GM13976 (cell line): ENCODE measurements around the gene CBLIF.
"Not testable (repeated sequence)": the region's sequence is repeated elsewhere in the genome, so short reads cannot be mapped to it uniquely, and the experiment has no call there.

ENCODE experiments used
- DNase-seq: peaks from one replicate; pipeline ENCODE4 v3.0.0; 2012; ENCODE audit warnings: low spot score
- CTCF ChIP-seq: IDR thresholded peaks from 2 replicates; pipeline ENCODE4 v1.5.1; 2012; ENCODE audit warnings: borderline replicate concordance, mild to moderate bottlenecking; ENCODE audit not compliant: insufficient read depth; ENCODE audit errors: extremely low read depth, missing control alignments, control extremely low read depth
- in situ Hi-C: fragments of 300-500 bp; cut with MboI; formaldehyde crosslinking; loops from one replicate; pipeline ENCODE4 v1.12.0; 2022; ENCODE audit warnings: low sequenced_read_pairs, mixed read lengths, inconsistent platforms; ENCODE audit not compliant: unreplicated experiment

CBLIF gene

GRCh38 chr11:59833602-59834001, 11.7 kb downstream of the CBLIF start:
- TF ChIP-seq CTCF: no peak
- in situ Hi-C loops: no loop called here
- no peak for DNase-seq

GRCh38 chr11:59829358-59829757, 15.9 kb downstream of the CBLIF start:
- in situ Hi-C loops: loop anchor here (10.0 kb wide), 1 partner anchor 425 kb away; no protein-coding TSS in a partner anchor
- DNase-seq: no peak
- TF ChIP-seq CTCF: no peak

DNA sequence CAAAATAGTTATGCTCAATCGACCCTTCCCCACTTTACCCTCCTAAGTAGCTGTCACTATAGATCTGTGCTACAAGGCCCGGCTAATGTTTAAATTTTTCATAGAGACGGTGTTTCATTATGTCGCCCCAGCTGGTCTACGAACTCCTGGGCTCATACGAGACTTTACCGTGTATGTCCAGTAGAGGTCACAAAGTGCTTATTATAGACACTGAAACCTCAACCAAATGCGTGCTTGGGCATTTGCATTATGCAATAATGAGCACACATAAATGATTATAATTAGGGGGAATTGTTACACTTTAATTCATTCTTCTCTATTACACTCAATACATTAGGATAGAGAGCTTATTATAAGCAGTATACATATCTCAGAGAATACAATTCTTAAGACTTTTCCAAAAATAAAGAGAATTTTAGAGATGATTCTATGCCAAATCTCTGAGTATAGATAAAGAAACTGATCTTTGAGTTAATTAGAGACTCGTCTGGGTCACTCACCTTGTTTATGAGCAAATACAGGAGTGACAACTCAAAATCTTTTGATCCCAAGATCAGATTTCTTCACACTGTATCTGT, 22.2 kb downstream of the CBLIF start:
- in situ Hi-C loops: loop anchor here (10.0 to 25.0 kb wide), 3 partner anchors 286 to 639 kb away; partner anchors contain the start of gene MS4A1
- TF ChIP-seq CTCF: peak; percentile 51
- DNase-seq: peak; percentile 64

GRCh38 chr11:59818572-59818971, 26.7 kb downstream of the CBLIF start:
- in situ Hi-C loops: loop anchor here (25.0 kb wide), 2 partner anchors 281 to 644 kb away; partner anchors contain the start of gene MS4A1
- no peak for DNase-seq
- no peak for TF ChIP-seq CTCF

DNA sequence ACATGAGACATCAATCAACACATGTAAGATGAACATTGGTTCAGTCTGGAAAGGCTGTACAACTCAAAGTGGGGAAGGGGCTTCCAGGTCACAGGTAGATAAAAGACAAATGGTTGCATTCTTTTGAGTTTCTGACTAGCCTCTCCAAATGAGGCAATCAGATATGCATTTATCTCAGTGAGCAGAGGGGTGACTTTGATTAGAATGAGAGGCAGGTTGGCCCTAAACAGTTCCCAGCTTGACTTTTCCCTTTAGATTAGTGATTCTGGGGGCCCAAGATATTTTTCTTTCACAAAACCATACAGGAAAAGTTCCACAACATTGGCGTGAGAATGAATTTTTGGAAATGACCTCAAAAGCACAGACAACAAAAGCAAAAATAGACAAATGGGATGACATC, 28.9 kb downstream of the CBLIF start:
- in situ Hi-C loops: loop anchor here (25.0 kb wide), 2 partner anchors 279 to 646 kb away; partner anchors contain the start of gene MS4A1

GRCh38 chr11:59815754-59816153, 29.5 kb downstream of the CBLIF start:
- no peak for DNase-seq
- no peak for TF ChIP-seq CTCF
- in situ Hi-C loops: loop anchor here (25.0 kb wide), 2 partner anchors 278 to 647 kb away; partner anchors contain the start of gene MS4A1

More for the DNA sequence above, 28.9 kb downstream of the CBLIF start:
- DNase-seq: not testable (repeated sequence)

GRCh38 chr11:59814021-59814420, 31.3 kb downstream of the CBLIF start:
- in situ Hi-C loops: loop anchor here (25.0 kb wide), 2 partner anchors 277 to 648 kb away; partner anchors contain the start of gene MS4A1
- TF ChIP-seq CTCF: no peak
- DNase-seq: no peak
